HEK293T (cell line): Measurements from ENCODE around the gene CLCN1.

ENCODE experiments used
- BHLHE40 ChIP-seq: fragments of 450-650 bp; IDR thresholded peaks from 2 replicates; pipeline ENCODE4 v1.6.1; 2016; ENCODE audit warnings: mild to moderate bottlenecking, moderate library complexity, borderline replicate concordance
- ELF4 ChIP-seq: fragments of 450-650 bp; IDR thresholded peaks from 2 replicates; pipeline ENCODE4 v1.6.1; 2017; ENCODE audit warnings: antibody characterized with exemption
- FOXA1 ChIP-seq: fragments of 450-650 bp; IDR thresholded peaks from 2 replicates; pipeline ENCODE4 v1.6.1; 2016; ENCODE audit warnings: mild to moderate bottlenecking
- FOXK2 ChIP-seq: fragments of 450-650 bp; IDR thresholded peaks from 2 replicates; pipeline ENCODE4 v1.6.1; 2016; ENCODE audit warnings: mild to moderate bottlenecking
- FOXM1 ChIP-seq: fragments of 450-650 bp; IDR thresholded peaks from 2 replicates; pipeline ENCODE4 v1.6.1; 2017; ENCODE audit warnings: mild to moderate bottlenecking, borderline replicate concordance
- HDGF ChIP-seq: fragments of 450-650 bp; IDR thresholded peaks from 2 replicates; pipeline ENCODE4 v1.6.1; 2017; ENCODE audit warnings: antibody characterized with exemption, borderline replicate concordance
- LEF1 ChIP-seq: fragments of 450-650 bp; IDR thresholded peaks from 2 replicates; pipeline ENCODE4 v1.6.1; 2017; ENCODE audit warnings: mild to moderate bottlenecking, borderline replicate concordance
- NFRKB ChIP-seq: fragments of 450-650 bp; IDR thresholded peaks from 2 replicates; pipeline ENCODE4 v1.6.1; 2016; ENCODE audit warnings: mild to moderate bottlenecking, moderate library complexity
- SP1 ChIP-seq: fragments of 450-650 bp; IDR thresholded peaks from 2 replicates; pipeline ENCODE4 v1.6.1; 2017
- TARDBP ChIP-seq: fragments of 450-650 bp; IDR thresholded peaks from 2 replicates; pipeline ENCODE4 v1.6.1; 2016
- ZNF384 ChIP-seq: fragments of 450-650 bp; IDR thresholded peaks from 2 replicates; pipeline ENCODE4 v1.6.1; 2016

GRCh38 chr7:143341842-143342241 is 25.9 kb downstream of the CLCN1 start:
- TF ChIP-seq BHLHE40: no peak
- no peak for TF ChIP-seq NFRKB
- no peak for TF ChIP-seq FOXA1
- no peak for TF ChIP-seq FOXM1
- no peak for TF ChIP-seq ELF4
- no peak for TF ChIP-seq LEF1
- no peak for TF ChIP-seq ZNF384
- TF ChIP-seq FOXK2: no peak
- TF ChIP-seq SP1: no peak
- TF ChIP-seq TARDBP: no peak
- no peak for TF ChIP-seq HDGF
